Esophagus squamous epithelium (tissue), 5 donors: ENCODE results near the gene S100A8. TPM values are rescaled to one million over a fixed set of nuclear protein-coding genes. Genes with fewer than 3 reads are reported as not detected.

Experiments
- DNase-seq: peaks from one replicate; lab custom pipeline; 2025; lab: John Stamatoyannopoulos, UW
- H3K27ac ChIP-seq, 4 donors: fragments of 200-600 bp; sonication (generic); one replicate each; pipeline ENCODE4 v1.5.1; 2016 to 2019; ENCODE audit warnings: mild to moderate bottlenecking in 1 of 4
- H3K27me3 ChIP-seq, 4 donors: fragments of 200-600 bp; sonication (generic); 1 replicate in 3 of 4; 2 replicates in 1 of 4; pipeline versions ENCODE4 v1.5.1 to v1.6.0; 2017 to 2021; ENCODE audit warnings: antibody characterized with exemption in 1 of 4
- H3K36me3 ChIP-seq, 3 donors: fragments of 200-600 bp; sonication (generic); one replicate each; pipeline ENCODE4 v1.5.1; 2016 to 2019
- H3K4me1 ChIP-seq, 3 donors: fragments of 200-600 bp; sonication (generic); one replicate each; pipeline ENCODE4 v1.5.1; 2017 to 2019
- H3K4me3 ChIP-seq, 4 donors: fragments of 200-600 bp; sonication (generic); 1 replicate in 3 of 4; 2 replicates in 1 of 4; pipeline ENCODE4 v1.5.1; 2016 to 2019; ENCODE audit warnings: mild to moderate bottlenecking in 2 of 4, moderate library complexity in 1 of 4
- H3K9me3 ChIP-seq, 3 donors: fragments of 200-600 bp; sonication (generic); one replicate each; pipeline ENCODE4 v1.5.1; 2016 to 2019
- CTCF ChIP-seq, 6 experiments: fragments of 450-650 bp in 4 of 6; fragments of 200-600 bp in 2 of 6; sonication (generic) in 2 of 6; IDR thresholded peaks; one replicate each; pipeline ENCODE4 v1.5.1; 2016 to 2019; ENCODE audit warnings: antibody characterized with exemption in 6 of 6, mild to moderate bottlenecking in 4 of 6, moderate library complexity in 4 of 6
- POLR2A ChIP-seq, 4 donors: fragments of 450-650 bp; IDR thresholded peaks; one replicate each; pipeline ENCODE4 v1.6.1; 2017; ENCODE audit warnings: antibody characterized with exemption in 4 of 4, mild to moderate bottlenecking in 4 of 4, moderate library complexity in 3 of 4
- WGBS, 2 donors: methylation state at CpG; one replicate each; pipeline ENCODE4 v1.1.5; 2018; 5-methylcytosine and 5-hydroxymethylcytosine counted together
- intact Hi-C: fragments of 100-400 bp; cut with DNase I; formaldehyde crosslinking; loops from one replicate; pipeline ENCODE4 v1.15.0; 2022
- total RNA-seq, 4 donors: library from RNA; depleted of rRNA; stranded (reverse); fragments of >200 nt; gene quantifications; one replicate each; pipeline ENCODE4 v1.1.0, GENCODE V29; 2016
- donor health status: DM: yes; HTN: yes; CAD: no.

S100A8 gene
- total RNA-seq, 4 donors from 2014 or later = 4,308 to 17,245 (median 15,998) TPM

DNA sequence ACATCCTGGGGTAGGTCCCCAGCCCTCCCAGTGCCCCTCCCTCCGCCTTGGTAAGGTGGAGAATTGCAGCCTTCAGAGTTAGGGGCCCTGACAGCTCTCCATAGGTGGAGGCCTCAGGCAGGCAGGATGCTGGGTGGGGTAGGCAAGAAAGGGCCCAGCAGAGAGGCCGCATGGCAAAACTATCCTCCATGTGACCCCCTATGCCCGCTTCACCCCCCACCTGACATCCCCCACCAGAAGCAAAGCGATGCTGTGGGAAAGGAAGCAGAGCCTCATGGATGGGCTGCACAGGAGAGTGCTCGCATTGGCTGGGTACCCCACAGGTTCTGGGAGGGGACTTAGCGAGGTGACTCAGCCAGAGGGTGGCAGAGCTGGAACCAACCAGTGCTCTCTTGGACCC, 31.6 kb downstream of the S100A8 start:
- TF ChIP-seq POLR2A (IDR thresholded peaks at IDR 0.05) = no peak
- no peak for TF ChIP-seq CTCF (IDR thresholded peaks at IDR 0.05)
- Histone ChIP-seq H3K36me3 (no peaks in the 10 kb centered on the region), H3K27ac (peak overlapping the region; percentile 86 to 94 (median 93)), H3K9me3 (no peaks in the 10 kb centered on the region), H3K4me1 (peaks cover 25 to 82% (median 36%) of the 10 kb centered on the region in 3 donors), H3K27me3 (no peaks in the 10 kb centered on the region), H3K4me3 (peak overlapping the region; percentile 33 to 64 (median 46))
- 56 to 88% methylated on average over 2 to 4 of the region's 6 CpGs for WGBS, 2 donors
- no peak for DNase-seq
- intact Hi-C loops = loop anchor here (5.0 kb wide), 1 partner anchor 133 kb away; no protein-coding TSS in a partner anchor

DNA sequence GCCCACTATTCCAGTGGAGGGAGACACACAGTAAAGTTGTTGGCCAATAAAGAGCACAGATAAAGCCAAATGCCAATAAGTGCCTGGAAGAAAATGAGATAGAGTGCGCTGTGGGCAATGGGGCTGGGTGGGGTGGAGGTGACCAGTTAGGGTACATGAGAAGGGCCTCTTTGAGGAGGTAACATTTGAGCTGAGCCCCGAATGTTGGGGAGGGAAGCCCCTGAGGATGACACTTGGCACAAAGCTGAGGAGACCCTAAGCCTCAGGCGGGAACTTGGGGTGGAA, 32.2 kb downstream of the S100A8 start:
- DNase-seq = no peak
- 59 to 72% methylated on average over 3 of the region's 3 CpGs for WGBS, 2 donors
- TF ChIP-seq POLR2A (IDR thresholded peaks at IDR 0.05) (no peak), CTCF (IDR thresholded peaks at IDR 0.05) (no peak)

DNA sequence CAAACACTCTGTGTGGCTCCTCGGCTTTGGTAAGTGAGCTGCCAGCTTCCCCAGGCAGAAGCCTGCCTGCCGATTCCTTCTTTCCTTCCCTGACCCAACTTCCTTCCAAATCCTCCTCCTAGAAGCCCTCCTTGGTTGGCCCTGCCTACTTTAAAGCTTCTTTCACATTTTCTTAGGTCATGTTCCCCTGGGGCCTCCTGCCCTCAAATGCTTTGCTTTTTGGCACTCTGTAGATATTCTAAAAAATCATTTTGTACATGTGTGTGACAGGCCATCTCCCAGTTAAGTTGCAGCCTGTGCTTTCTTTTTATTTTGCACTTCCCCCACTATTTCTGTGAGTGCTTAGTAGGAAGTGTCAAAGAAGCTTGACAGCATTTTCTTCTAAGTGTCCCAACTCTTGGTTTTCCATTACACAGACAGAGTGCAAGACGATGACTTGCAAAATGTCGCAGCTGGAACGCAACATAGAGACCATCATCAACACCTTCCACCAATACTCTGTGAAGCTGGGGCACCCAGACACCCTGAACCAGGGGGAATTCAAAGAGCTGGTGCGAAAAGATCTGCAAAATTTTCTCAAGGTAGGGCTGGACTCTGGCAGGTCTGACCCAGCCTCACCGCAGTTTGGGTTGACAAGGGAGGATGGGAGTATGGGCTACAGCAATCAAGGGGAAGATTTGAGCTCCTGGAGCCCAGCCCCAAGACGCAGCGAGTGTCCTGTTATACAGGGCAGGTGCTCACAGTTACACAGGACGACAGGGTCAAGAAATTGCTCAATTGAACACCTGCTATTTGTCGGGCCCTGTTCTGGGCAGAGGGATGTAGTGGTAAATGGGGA, 32.8 kb downstream of the S100A8 start, which contains the start of gene S100A9:
Gene S100A9 (plus strand): TSS at position 2 of the 838 bp plus-strand sequence. CDS start 430 bp downstream, at position 432.
- no peak for DNase-seq
- Histone ChIP-seq H3K4me3 (peak within 1 kb of the TSS; percentile 33 to 64 (median 46)), H3K4me1 (peaks cover 19 to 70% (median 26%) of the 10 kb centered on the region in 3 donors), H3K36me3 (no peaks in the 10 kb centered on the region), H3K27ac (peak within 1 kb of the TSS; percentile 86 to 94 (median 93)), H3K9me3 (no peaks in the 10 kb centered on the region), H3K27me3 (peaks cover 0 to 5% (median 0%) of the 10 kb centered on the region in 4 donors)
- 48 to 57% methylated on average over 11 of the region's 11 CpGs for WGBS, 2 donors
- TF ChIP-seq POLR2A (IDR thresholded peaks at IDR 0.05) (peak in 1 of 4 donors; percentile 74), CTCF (IDR thresholded peaks at IDR 0.05) (no peak)
- intact Hi-C loops = loop anchor here (5.0 kb wide), 1 partner anchor 134 kb away; no protein-coding TSS in a partner anchor

More for the DNA sequence above, 32.2 kb downstream of the S100A8 start:
- peaks cover 21 to 75% (median 32%) of the 10 kb centered on the region in 3 donors for H3K4me1 ChIP-seq
- H3K36me3 ChIP-seq = no peaks in the 10 kb centered on the region
- peak overlapping the region; percentile 33 to 64 (median 46) for H3K4me3 ChIP-seq
- peak overlapping the region; percentile 86 to 94 (median 93) for H3K27ac ChIP-seq
- intact Hi-C loops = loop anchor here (5.0 kb wide), 1 partner anchor 134 kb away; no protein-coding TSS in a partner anchor
- H3K9me3 ChIP-seq = no peaks in the 10 kb centered on the region
- no peaks in the 10 kb centered on the region for H3K27me3 ChIP-seq

- 24 to 54% methylated on average over 5 to 8 of the region's 10 CpGs for WGBS, 2 donors
- intact Hi-C loops = loop anchor here (5.0 kb wide), 1 partner anchor 135 kb away; no protein-coding TSS in a partner anchor
- TF ChIP-seq POLR2A (IDR thresholded peaks at IDR 0.05) (peak in 1 of 4 donors; percentile 72), CTCF (IDR thresholded peaks at IDR 0.05) (no peak)
- Histone ChIP-seq H3K27ac (peak overlapping the region; percentile 86 to 94 (median 93)), H3K27me3 (peaks cover 0 to 11% (median 0%) of the 10 kb centered on the region in 4 donors), H3K4me3 (peak overlapping the region; percentile 33 to 64 (median 46)), H3K4me1 (peaks cover 14 to 62% (median 23%) of the 10 kb centered on the region in 3 donors), H3K36me3 (no peaks in the 10 kb centered on the region), H3K9me3 (no peaks in the 10 kb centered on the region)
- DNase-seq = peak; percentile 43
These were observed 33.6 kb downstream of the S100A8 start for GRCh38 chr1:153357076-153357852.
